HCT116 (cell line): ENCODE data around the gene RNF130. TPM values are rescaled to one million over a fixed set of nuclear protein-coding genes. Genes with fewer than 3 reads are reported as not detected.

ENCODE experiments used
- ATAC-seq: fragments of 200-7000 bp; cut with Tn5 transposase; 2 replicates; pipeline ENCODE4 v1.9.1; 2020; ENCODE audit warnings: mild to moderate bottlenecking, moderate library complexity
- Bru-seq: library from RNA; stranded (reverse); fragments of 400-500 nt; gene quantifications from one replicate; lab custom pipeline; 2021; lab: Mats Ljungman, UMichigan
- BruChase-seq, 2 experiments: library from RNA; stranded (reverse); fragments of 400-500 nt; gene quantifications; one replicate each; lab custom pipeline; 2021; lab: Mats Ljungman, UMichigan
- BruUV-seq: library from RNA; stranded (reverse); fragments of 400-500 nt; replicated peaks from 2 replicates; lab custom pipeline; 2021; lab: Mats Ljungman, UMichigan
- CTCF ChIA-PET: fragments of 300-600 bp; sonication (Branson Sonifier 250); formaldehyde crosslinking; loops from one replicate; lab custom pipeline; 2021; ENCODE audit warnings: antibody characterized with exemption; lab: Charles Lee
- POLR2A ChIA-PET: fragments of 300-600, 350-600 bp; sonication (Branson Sonifier 250); formaldehyde crosslinking; loops from one replicate; lab custom pipeline; 2021; ENCODE audit warnings: antibody characterized with exemption; lab: Charles Lee
- RAD21 ChIA-PET, 2 experiments: fragments of 300-600 bp; sonication (Branson Sonifier 250); formaldehyde crosslinking; loops; one replicate each; lab custom pipeline; 2023; ENCODE audit warnings: low total read pairs in 2 of 2; ENCODE audit not compliant: uncharacterized antibody in 2 of 2, unreplicated experiment in 2 of 2, low non-redundant PET in 1 of 2; lab: Charles Lee
- DNase-seq: peaks from one replicate; pipeline ENCODE4 v3.0.0-alpha.2; 2010; ENCODE audit warnings: low read depth, low spot score
- H2AFZ ChIP-seq: fragments of 200-600 bp; shearing (Covaris generic), sonication (generic); 2 replicates; pipeline ENCODE4 v1.6.1; 2017; ENCODE audit warnings: low read depth, mixed run types, mixed read lengths, antibody characterized with exemption, low read length; ENCODE audit not compliant: poor library complexity, severe bottlenecking
- H3K27ac ChIP-seq: 2 replicates; pipeline ENCODE4 v1.5.1; 2012; ENCODE audit warnings: low read depth, low read length
- H3K27me3 ChIP-seq: fragments of 200-600 bp; sonication (generic); 2 replicates; pipeline ENCODE4 v1.6.1; 2016; ENCODE audit warnings: mixed run types, low read length, mixed read lengths; ENCODE audit not compliant: insufficient read depth
- H3K36me3 ChIP-seq, 2 experiments: fragments of 200-500 bp in 1 of 2; fragments of 200-600 bp in 1 of 2; sonication (Bioruptor generic) in 1 of 2; sonication (generic) in 1 of 2; 2 replicates each; pipeline versions ENCODE4 v1.5.1 to v1.6.1; 2014 to 2016; ENCODE audit warnings: low read length in 2 of 2, inconsistent platforms in 1 of 2, mixed read lengths in 1 of 2, mixed run types in 1 of 2; ENCODE audit not compliant: insufficient read depth in 2 of 2, control insufficient read depth in 1 of 2
- H3K4me1 ChIP-seq, 2 experiments: fragments of 200-600 bp in 1 of 2; sonication (generic) in 1 of 2; 2 replicates each; pipeline versions ENCODE4 v1.5.1 to v1.6.1; 2012 to 2017; ENCODE audit warnings: low read length in 2 of 2, inconsistent platforms in 1 of 2, mild to moderate bottlenecking in 1 of 2, mixed read lengths in 1 of 2, mixed run types in 1 of 2, moderate library complexity in 1 of 2; ENCODE audit not compliant: insufficient read depth in 2 of 2, control insufficient read depth in 1 of 2
- H3K4me2 ChIP-seq: fragments of 200-600 bp; sonication (generic); 2 replicates; pipeline ENCODE4 v1.6.1; 2017; ENCODE audit warnings: mixed run types, low read length, mixed read lengths
- H3K4me3 ChIP-seq, 2 experiments: fragments of 200-600 bp in 1 of 2; sonication (generic) in 1 of 2; replicated peaks in 1 of 2; 2 replicates each; pipeline ENCODE4 v1.5.1; 2011 to 2016; ENCODE audit warnings: low read length in 2 of 2, control low read depth in 1 of 2, low read depth in 1 of 2, mild to moderate bottlenecking in 1 of 2, mixed read lengths in 1 of 2, mixed run types in 1 of 2
- H3K79me2 ChIP-seq: fragments of 200-600 bp; sonication (generic); 2 replicates; pipeline ENCODE4 v1.6.1; 2017; ENCODE audit warnings: mild to moderate bottlenecking, mixed run types, low read length, moderate library complexity, mixed read lengths; ENCODE audit not compliant: insufficient read depth
- H3K9ac ChIP-seq: fragments of 200-600 bp; sonication (generic); 2 replicates; pipeline ENCODE4 v1.6.1; 2016; ENCODE audit warnings: low read length, mixed read lengths
- H3K9me2 ChIP-seq: fragments of 200-600 bp; sonication (generic), shearing (Covaris generic); 2 replicates; pipeline ENCODE4 v1.6.1; 2017; ENCODE audit warnings: mixed run types, mild to moderate bottlenecking, moderate library complexity; ENCODE audit not compliant: insufficient read depth
- H3K9me3 ChIP-seq, 2 experiments: fragments of 200-500 bp in 1 of 2; fragments of 200-600 bp in 1 of 2; sonication (Bioruptor generic) in 1 of 2; sonication (generic) in 1 of 2; 2 replicates each; pipeline ENCODE4 v1.6.1; 2014 to 2017; ENCODE audit warnings: low read length in 2 of 2, mixed read lengths in 2 of 2, inconsistent platforms in 1 of 2, low read depth in 1 of 2, mild to moderate bottlenecking in 1 of 2, mixed run types in 1 of 2, moderate library complexity in 1 of 2; ENCODE audit not compliant: control insufficient read depth in 1 of 2, insufficient read depth in 1 of 2
- H4K20me1 ChIP-seq: fragments of 200-600 bp; sonication (generic), shearing (Covaris generic); 2 replicates; pipeline ENCODE4 v1.6.1; 2017; ENCODE audit warnings: mixed run types, mild to moderate bottlenecking, moderate library complexity; ENCODE audit not compliant: insufficient read depth
- CBX3 ChIP-seq: IDR thresholded peaks from 2 replicates; pipeline ENCODE4 v1.6.1; 2012; ENCODE audit warnings: low read depth
- CEBPB ChIP-seq: IDR thresholded peaks from 2 replicates; pipeline ENCODE4 v1.6.1; 2012; ENCODE audit warnings: low read depth
- EGR1 ChIP-seq: IDR thresholded peaks from 2 replicates; pipeline ENCODE4 v1.6.1; 2012; ENCODE audit warnings: low read depth
- ELF1 ChIP-seq: IDR thresholded peaks from 2 replicates; pipeline ENCODE4 v1.6.1; 2012; ENCODE audit warnings: low read depth, borderline replicate concordance
- EZH2phosphoT487 ChIP-seq: fragments of 200-600 bp; IDR thresholded peaks from 2 replicates; pipeline ENCODE4 v1.6.1; 2018; ENCODE audit warnings: antibody characterized with exemption, borderline replicate concordance
- FOSL1 ChIP-seq: IDR thresholded peaks from 2 replicates; pipeline ENCODE4 v1.6.1; 2012; ENCODE audit warnings: low read depth
- JUND ChIP-seq: IDR thresholded peaks from 2 replicates; pipeline ENCODE4 v1.6.1; 2012
- POLR2A ChIP-seq: IDR thresholded peaks from 2 replicates; pipeline ENCODE4 v1.7.0; 2011; ENCODE audit warnings: borderline replicate concordance; ENCODE audit not compliant: insufficient read depth, insufficient read length; ENCODE audit errors: extremely low read depth
- POLR2AphosphoS5 ChIP-seq: IDR thresholded peaks from 2 replicates; pipeline ENCODE4 v1.6.1; 2011; ENCODE audit warnings: mild to moderate bottlenecking, low read depth, low read length, moderate library complexity
- RAD21 ChIP-seq: IDR thresholded peaks from 2 replicates; pipeline ENCODE4 v1.6.1; 2012; ENCODE audit warnings: low read depth, mild to moderate bottlenecking
- SIN3A ChIP-seq: IDR thresholded peaks from 2 replicates; pipeline ENCODE4 v1.6.1; 2012; ENCODE audit warnings: low read depth
- SP1 ChIP-seq: IDR thresholded peaks from 2 replicates; pipeline ENCODE4 v1.6.1; 2012; ENCODE audit warnings: low read depth
- YY1 ChIP-seq: IDR thresholded peaks from 2 replicates; pipeline ENCODE4 v1.6.1; 2011; ENCODE audit warnings: low read length, low read depth, moderate library complexity, mild to moderate bottlenecking; ENCODE audit not compliant: insufficient replicate concordance; ENCODE audit errors: extremely low read depth
- ZNF274 ChIP-seq: fragments of 200-500 bp; sonication (Bioruptor generic); IDR thresholded peaks from 2 replicates; pipeline ENCODE4 v1.6.1; 2014; ENCODE audit warnings: mild to moderate bottlenecking, low read depth, low read length, inconsistent platforms
- intact Hi-C: fragments of 100-400 bp; cut with micrococcal nuclease; formaldehyde crosslinking; loops from 2 replicates; pipeline ENCODE4 v1.10.0; 2022
- long read RNA-seq: library from polyadenylated mRNA; unstranded; transcript quantifications from one replicate; pipeline ENCODE4 v2.0.0, GENCODE V29; 2021; ENCODE audit not compliant: unreplicated experiment
- polyA plus RNA-seq: library from polyadenylated mRNA; unstranded; fragments of >200 nt; gene quantifications from 2 replicates; pipeline ENCODE4 v1.2.1, GENCODE V29; 2012; ENCODE audit warnings: missing spikeins
- total RNA-seq: library from RNA; stranded (reverse); gene quantifications from one replicate; pipeline ENCODE4 v1.2.1, GENCODE V29; 2021; ENCODE audit not compliant: unreplicated experiment
- TF ChIP-seq, protein P1 (sequence below): IDR thresholded peaks from 2 replicates; pipeline ENCODE4 v1.6.1; 2012
- TF ChIP-seq, protein P2 (sequence below): IDR thresholded peaks from 2 replicates; pipeline ENCODE4 v1.6.1; 2012; ENCODE audit warnings: low read depth
- TF ChIP-seq, protein P3 (sequence below): IDR thresholded peaks from 2 replicates; pipeline ENCODE4 v1.6.1; 2011; ENCODE audit warnings: mild to moderate bottlenecking, low read length, moderate library complexity; ENCODE audit not compliant: insufficient replicate concordance; ENCODE audit errors: extremely low read depth
- TF ChIP-seq, protein P4 (sequence below): IDR thresholded peaks from 2 replicates; pipeline ENCODE4 v1.6.1; 2012

RNF130 gene, protein sequence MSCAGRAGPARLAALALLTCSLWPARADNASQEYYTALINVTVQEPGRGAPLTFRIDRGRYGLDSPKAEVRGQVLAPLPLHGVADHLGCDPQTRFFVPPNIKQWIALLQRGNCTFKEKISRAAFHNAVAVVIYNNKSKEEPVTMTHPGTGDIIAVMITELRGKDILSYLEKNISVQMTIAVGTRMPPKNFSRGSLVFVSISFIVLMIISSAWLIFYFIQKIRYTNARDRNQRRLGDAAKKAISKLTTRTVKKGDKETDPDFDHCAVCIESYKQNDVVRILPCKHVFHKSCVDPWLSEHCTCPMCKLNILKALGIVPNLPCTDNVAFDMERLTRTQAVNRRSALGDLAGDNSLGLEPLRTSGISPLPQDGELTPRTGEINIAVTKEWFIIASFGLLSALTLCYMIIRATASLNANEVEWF
- total RNA-seq: 34.9 TPM
- polyA plus RNA-seq: 27.6 and 36.1 TPM in 2 replicates
- Bru-seq, nascent RNA: percentile 65 among the genes with signal in this experiment
- BruChase-seq, experiment 1, labeled RNA remaining after a 6-hour chase: percentile 55 among the genes with signal in this experiment
- percentile 59 among the genes with signal in this experiment for BruChase-seq, experiment 2, labeled RNA remaining after a 2-hour chase
- long read RNA-seq, transcript RNF130-205 (9 exons, 2,263 nt): major isoform, 92 of 115 reads
- long read RNA-seq, partial matches to known transcripts: 10 of 115 reads
- long read RNA-seq, other reads (novel, unspliced or antisense): 9 of 115 reads

DNA sequence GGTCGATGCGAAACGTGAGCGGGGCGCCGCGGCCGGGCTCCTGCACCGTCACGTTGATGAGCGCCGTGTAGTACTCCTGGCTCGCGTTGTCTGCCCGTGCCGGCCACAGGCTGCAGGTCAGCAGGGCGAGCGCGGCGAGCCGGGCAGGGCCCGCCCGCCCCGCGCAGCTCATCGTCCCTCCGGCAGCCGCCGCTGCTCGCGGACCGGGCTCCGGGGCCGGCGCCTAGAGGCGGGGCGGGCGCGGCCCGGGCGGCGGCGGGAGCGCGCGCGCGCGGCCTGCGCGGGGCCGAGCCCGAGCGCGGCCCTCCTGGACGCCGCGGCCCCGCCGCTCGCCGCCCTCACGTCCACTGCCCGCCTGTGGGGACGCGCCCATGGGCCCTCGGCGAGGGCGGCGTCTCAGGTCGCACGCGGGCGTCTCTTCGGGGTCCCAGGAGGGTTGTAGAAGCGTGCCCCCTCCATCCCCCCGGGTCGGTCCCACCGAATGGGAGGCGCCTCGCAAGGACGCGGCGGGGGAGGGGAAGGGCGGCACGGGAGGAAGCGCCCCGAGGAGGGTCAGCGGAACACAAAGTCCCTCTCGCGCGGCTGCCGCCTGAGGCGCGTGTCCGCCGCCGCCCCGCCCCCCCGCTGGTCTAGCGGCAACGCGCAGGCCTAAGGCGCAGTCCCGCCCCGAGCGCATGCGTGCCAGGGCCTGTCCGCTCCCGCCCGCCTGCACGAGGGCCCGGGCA, at the start of gene RNF130:
RNF130 (minus strand) TSS at position 229 of the 725 bp plus-strand sequence; CDS start at position 172, 57 bp downstream.
- peak; percentile 81 for ATAC-seq
- H3K4me1 ChIP-seq: peaks cover 6 to 25% of the 10 kb centered on the region in 2 experiments; a peak in 3 of 4 replicates
- RAD21 ChIA-PET: no interaction called here
- intact Hi-C loops: loop anchor here (5.0 kb wide), 1 partner anchor 214 kb away; the partner anchor contains the start of gene MRNIP
- peak within 1 kb of the TSS; percentile 79 for H3K27ac ChIP-seq
- H3K9me3 ChIP-seq: peaks cover 0 to 7% of the 10 kb centered on the region in 2 experiments; a peak in 1 of 4 replicates
- H3K79me2 ChIP-seq: peaks cover 43% of the 10 kb centered on the region
- POLR2A ChIA-PET: no interaction called here
- no peaks in the 10 kb centered on the region for H3K36me3 ChIP-seq
- H2AFZ ChIP-seq: peak within 1 kb of the TSS; percentile 32
- CTCF ChIA-PET: interaction anchor here (0.7 kb wide), 1 partner anchor 244 kb away, joined by 3 read pairs; no protein-coding TSS in a partner anchor
- no peaks in the 10 kb centered on the region for H3K27me3 ChIP-seq
- H4K20me1 ChIP-seq: no peaks in the 10 kb centered on the region
- H3K4me2 ChIP-seq: peak within 1 kb of the TSS; percentile 96
- peak; percentile 77 for DNase-seq
- H3K9me2 ChIP-seq: no peaks in the 10 kb centered on the region
- peak within 1 kb of the TSS; percentile 61 to 79 for H3K4me3 ChIP-seq
- H3K9ac ChIP-seq: peak within 1 kb of the TSS; percentile 75
- BruUV-seq: no TSS peak
- TF ChIP-seq SP1: no peak
- TF ChIP-seq, protein P1, sequence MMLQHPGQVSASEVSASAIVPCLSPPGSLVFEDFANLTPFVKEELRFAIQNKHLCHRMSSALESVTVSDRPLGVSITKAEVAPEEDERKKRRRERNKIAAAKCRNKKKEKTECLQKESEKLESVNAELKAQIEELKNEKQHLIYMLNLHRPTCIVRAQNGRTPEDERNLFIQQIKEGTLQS: no peak
- TF ChIP-seq, protein P2, sequence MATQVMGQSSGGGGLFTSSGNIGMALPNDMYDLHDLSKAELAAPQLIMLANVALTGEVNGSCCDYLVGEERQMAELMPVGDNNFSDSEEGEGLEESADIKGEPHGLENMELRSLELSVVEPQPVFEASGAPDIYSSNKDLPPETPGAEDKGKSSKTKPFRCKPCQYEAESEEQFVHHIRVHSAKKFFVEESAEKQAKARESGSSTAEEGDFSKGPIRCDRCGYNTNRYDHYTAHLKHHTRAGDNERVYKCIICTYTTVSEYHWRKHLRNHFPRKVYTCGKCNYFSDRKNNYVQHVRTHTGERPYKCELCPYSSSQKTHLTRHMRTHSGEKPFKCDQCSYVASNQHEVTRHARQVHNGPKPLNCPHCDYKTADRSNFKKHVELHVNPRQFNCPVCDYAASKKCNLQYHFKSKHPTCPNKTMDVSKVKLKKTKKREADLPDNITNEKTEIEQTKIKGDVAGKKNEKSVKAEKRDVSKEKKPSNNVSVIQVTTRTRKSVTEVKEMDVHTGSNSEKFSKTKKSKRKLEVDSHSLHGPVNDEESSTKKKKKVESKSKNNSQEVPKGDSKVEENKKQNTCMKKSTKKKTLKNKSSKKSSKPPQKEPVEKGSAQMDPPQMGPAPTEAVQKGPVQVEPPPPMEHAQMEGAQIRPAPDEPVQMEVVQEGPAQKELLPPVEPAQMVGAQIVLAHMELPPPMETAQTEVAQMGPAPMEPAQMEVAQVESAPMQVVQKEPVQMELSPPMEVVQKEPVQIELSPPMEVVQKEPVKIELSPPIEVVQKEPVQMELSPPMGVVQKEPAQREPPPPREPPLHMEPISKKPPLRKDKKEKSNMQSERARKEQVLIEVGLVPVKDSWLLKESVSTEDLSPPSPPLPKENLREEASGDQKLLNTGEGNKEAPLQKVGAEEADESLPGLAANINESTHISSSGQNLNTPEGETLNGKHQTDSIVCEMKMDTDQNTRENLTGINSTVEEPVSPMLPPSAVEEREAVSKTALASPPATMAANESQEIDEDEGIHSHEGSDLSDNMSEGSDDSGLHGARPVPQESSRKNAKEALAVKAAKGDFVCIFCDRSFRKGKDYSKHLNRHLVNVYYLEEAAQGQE: no peak
- no peak for TF ChIP-seq ELF1
- no peak for TF ChIP-seq JUND
- no peak for TF ChIP-seq YY1
- no peak; the same call in 1 of the 2 replicates for TF ChIP-seq POLR2AphosphoS5
- no peak for TF ChIP-seq SIN3A
- TF ChIP-seq, protein P3, sequence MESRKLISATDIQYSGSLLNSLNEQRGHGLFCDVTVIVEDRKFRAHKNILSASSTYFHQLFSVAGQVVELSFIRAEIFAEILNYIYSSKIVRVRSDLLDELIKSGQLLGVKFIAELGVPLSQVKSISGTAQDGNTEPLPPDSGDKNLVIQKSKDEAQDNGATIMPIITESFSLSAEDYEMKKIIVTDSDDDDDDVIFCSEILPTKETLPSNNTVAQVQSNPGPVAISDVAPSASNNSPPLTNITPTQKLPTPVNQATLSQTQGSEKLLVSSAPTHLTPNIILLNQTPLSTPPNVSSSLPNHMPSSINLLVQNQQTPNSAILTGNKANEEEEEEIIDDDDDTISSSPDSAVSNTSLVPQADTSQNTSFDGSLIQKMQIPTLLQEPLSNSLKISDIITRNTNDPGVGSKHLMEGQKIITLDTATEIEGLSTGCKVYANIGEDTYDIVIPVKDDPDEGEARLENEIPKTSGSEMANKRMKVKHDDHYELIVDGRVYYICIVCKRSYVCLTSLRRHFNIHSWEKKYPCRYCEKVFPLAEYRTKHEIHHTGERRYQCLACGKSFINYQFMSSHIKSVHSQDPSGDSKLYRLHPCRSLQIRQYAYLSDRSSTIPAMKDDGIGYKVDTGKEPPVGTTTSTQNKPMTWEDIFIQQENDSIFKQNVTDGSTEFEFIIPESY: no peak
- no peak for TF ChIP-seq EZH2phosphoT487
- TF ChIP-seq CBX3: peak; percentile 100
- no peak for TF ChIP-seq FOSL1
- no peak for TF ChIP-seq CEBPB
- TF ChIP-seq, protein P4, sequence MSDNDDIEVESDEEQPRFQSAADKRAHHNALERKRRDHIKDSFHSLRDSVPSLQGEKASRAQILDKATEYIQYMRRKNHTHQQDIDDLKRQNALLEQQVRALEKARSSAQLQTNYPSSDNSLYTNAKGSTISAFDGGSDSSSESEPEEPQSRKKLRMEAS: peak; percentile 100
- no peak for TF ChIP-seq RAD21
- peak; percentile 45 for TF ChIP-seq POLR2A
- TF ChIP-seq ZNF274: no peak
- TF ChIP-seq EGR1: no peak
